GM12875 (cell line): ENCODE data around the gene CABCOCO1.

Experiments used
- H3K4me3 ChIP-seq: one replicate; pipeline ENCODE4 v1.5.1; 2011; ENCODE audit warnings: low read depth, low read length, control low read depth
- TF ChIP-seq, protein P1 (sequence below): IDR thresholded peaks from 2 replicates; pipeline ENCODE4 v1.5.1; 2011; ENCODE audit warnings: low read depth, mild to moderate bottlenecking, control low read depth, inconsistent platforms, low read length, moderate library complexity, borderline replicate concordance; ENCODE audit not compliant: insufficient read depth

CABCOCO1 gene

DNA sequence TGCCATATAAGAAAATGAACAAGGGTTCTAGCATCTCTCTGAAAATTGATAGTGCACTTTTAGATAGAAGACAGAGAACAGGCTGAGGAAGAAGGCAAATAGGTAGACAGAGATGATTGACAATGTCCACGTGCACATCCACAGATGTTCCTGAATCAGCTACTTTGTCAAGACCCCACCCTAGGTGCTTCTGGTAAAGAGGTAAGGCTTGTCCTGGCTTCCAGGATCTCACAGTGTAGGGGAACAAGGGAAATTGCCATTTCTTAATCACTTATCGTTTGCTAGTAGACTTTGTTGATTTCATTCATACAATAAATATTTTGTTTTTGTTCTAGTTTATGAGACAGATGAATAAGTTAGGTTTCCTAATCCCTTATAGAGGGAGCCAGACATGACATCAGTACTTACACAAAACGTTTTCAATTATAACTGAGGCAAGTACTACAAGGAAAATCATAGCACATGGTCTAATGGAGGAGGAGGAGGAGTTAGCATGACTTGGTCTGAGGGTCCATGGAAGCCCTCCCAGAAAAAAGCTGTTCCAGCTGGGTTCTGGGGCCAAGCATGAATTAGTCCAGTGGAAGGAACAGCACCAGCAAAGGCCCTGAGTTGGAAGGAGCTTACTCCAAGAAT, 122.9 kb downstream of the CABCOCO1 start:
- no peak overlapping the region for H3K4me3 ChIP-seq
- TF ChIP-seq, protein P1, sequence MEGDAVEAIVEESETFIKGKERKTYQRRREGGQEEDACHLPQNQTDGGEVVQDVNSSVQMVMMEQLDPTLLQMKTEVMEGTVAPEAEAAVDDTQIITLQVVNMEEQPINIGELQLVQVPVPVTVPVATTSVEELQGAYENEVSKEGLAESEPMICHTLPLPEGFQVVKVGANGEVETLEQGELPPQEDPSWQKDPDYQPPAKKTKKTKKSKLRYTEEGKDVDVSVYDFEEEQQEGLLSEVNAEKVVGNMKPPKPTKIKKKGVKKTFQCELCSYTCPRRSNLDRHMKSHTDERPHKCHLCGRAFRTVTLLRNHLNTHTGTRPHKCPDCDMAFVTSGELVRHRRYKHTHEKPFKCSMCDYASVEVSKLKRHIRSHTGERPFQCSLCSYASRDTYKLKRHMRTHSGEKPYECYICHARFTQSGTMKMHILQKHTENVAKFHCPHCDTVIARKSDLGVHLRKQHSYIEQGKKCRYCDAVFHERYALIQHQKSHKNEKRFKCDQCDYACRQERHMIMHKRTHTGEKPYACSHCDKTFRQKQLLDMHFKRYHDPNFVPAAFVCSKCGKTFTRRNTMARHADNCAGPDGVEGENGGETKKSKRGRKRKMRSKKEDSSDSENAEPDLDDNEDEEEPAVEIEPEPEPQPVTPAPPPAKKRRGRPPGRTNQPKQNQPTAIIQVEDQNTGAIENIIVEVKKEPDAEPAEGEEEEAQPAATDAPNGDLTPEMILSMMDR: no peak

- no peak overlapping the region for H3K4me3 ChIP-seq
- TF ChIP-seq, protein P1: no peak
Observed at GRCh38 chr10:61786728-61787127, 124.0 kb downstream of the CABCOCO1 start.

- no peak overlapping the region for H3K4me3 ChIP-seq
- TF ChIP-seq, protein P1: no peak
Observed at GRCh38 chr10:61787170-61787569, 124.4 kb downstream of the CABCOCO1 start.

DNA sequence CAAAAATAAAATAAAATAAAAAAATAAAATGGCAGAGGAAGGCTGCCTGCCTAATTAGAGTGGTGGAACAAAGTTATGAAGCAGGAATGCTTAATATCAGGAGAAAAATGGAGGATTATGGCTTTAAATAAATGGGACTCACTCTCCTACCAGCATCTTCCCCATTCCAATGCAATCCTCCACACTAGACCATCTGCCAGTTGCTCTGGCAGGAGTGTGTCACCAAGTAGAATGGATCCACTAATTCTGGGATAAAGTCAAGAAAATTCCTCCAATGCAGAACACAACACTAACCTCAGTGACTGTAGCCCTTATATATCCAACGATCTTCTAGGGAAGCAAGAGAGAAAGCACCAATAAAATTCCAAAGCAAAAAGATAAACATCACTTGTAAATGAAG, 126.3 kb downstream of the CABCOCO1 start:
- no peak overlapping the region for H3K4me3 ChIP-seq
- TF ChIP-seq, protein P1: no peak

GRCh38 chr10:61791216-61791615, 128.5 kb downstream of the CABCOCO1 start:
- no peak overlapping the region for H3K4me3 ChIP-seq
- TF ChIP-seq, protein P1: no peak

GRCh38 chr10:61792097-61792716, 129.5 kb downstream of the CABCOCO1 start:
- no peak overlapping the region for H3K4me3 ChIP-seq
- TF ChIP-seq, protein P1: no peak

DNA sequence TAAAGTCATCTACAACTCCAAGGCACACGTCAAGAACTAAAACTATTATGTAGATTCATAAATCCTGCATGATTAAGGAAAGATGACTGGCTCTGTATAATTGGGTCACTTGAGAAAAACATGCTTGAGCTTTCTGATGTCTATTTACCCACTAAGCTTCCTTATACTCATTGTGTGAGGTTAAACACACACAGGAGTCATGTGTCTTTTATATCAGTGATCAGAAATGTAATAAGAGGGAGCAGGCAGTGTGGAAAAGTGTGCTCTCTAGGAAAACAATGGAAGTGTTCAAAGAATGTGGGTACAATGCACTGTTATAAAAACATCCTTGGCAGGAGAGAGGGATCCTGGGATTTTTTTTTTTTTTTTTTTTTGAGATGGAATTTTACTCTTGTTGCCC, 130.2 kb downstream of the CABCOCO1 start:
- no peak overlapping the region for H3K4me3 ChIP-seq
- TF ChIP-seq, protein P1: no peak
